A549 (cell line): Measurements from ENCODE around the gene FAM83G. TPM values are rescaled to one million over a fixed set of nuclear protein-coding genes. Genes with fewer than 3 reads are reported as not detected.
A peak's percentile ranks its signal among the peaks of the same experiment; 100 is the strongest.

Source experiments
- ATAC-seq, 2 experiments: fragments of 200-7000 bp in 1 of 2; fragments of >200 bp in 1 of 2; cut with Nextera tagmentation in 1 of 2; cut with Tn5 transposase in 1 of 2; 3 replicates each; pipeline versions ENCODE4 v1.8.0 to v1.9.1; 2018 to 2020; ENCODE audit warnings: mild to moderate bottlenecking in 1 of 2, moderate library complexity in 1 of 2
- CTCF ChIA-PET: fragments of 300-600 bp; sonication (Branson Sonifier 250); formaldehyde crosslinking; extraction: SDS; loops from one replicate; lab custom pipeline; 2021; ENCODE audit warnings: antibody characterized with exemption, inconsistent platforms; lab: Yijun Ruan, JAX
- POLR2A ChIA-PET: fragments of 350-600 bp; formaldehyde crosslinking; extraction: SDS; loops from one replicate; lab custom pipeline; 2021; ENCODE audit warnings: antibody characterized with exemption, inconsistent platforms; lab: Yijun Ruan, JAX
- DNase-seq, 2 experiments: peaks; one replicate each; pipeline versions ENCODE4 v3.0.0 to v3.0.0-alpha.2; 2011 to 2016; ENCODE audit warnings: low read depth in 1 of 2, low spot score in 1 of 2
- FAIRE-seq: peaks from 2 replicates; lab custom pipeline; 2011; peaks lifted over from hg19 to GRCh38; lab: Jason Lieb, UNC
- H3K27ac ChIP-seq, 2 experiments: fragments of >200 bp; sonication (Bioruptor Twin); formaldehyde crosslinking; 3 replicates each; pipeline ENCODE4 v1.5.1; 2016 to 2017
- H3K4me1 ChIP-seq: fragments of >200 bp; sonication (Bioruptor Twin); formaldehyde crosslinking; 3 replicates; pipeline ENCODE4 v1.6.1; 2016
- H3K4me2 ChIP-seq: fragments of >200 bp; sonication (Bioruptor Twin); formaldehyde crosslinking; 3 replicates; pipeline ENCODE4 v1.6.1; 2016
- H3K4me3 ChIP-seq: fragments of >200 bp; sonication (Bioruptor Twin); formaldehyde crosslinking; 3 replicates; pipeline ENCODE4 v1.5.1; 2016
- H3K9me3 ChIP-seq: fragments of >200 bp; sonication (Bioruptor Twin); formaldehyde crosslinking; 3 replicates; pipeline ENCODE4 v1.6.1; 2016
- CEBPB ChIP-seq, 2 experiments: fragments of >200 bp in 1 of 2; sonication (Bioruptor Twin) in 1 of 2; formaldehyde crosslinking in 1 of 2; IDR thresholded peaks; 2 replicates each; pipeline ENCODE4 v1.6.1; 2012 to 2016
- CHD4 ChIP-seq: fragments of 200-600 bp; sonication (generic); IDR thresholded peaks from 2 replicates; pipeline ENCODE4 v1.6.1; 2016; ENCODE audit warnings: antibody characterized with exemption, mild to moderate bottlenecking, borderline replicate concordance
- EHF ChIP-seq: fragments of 250-450 bp; sonication (Bioruptor Pico); IDR thresholded peaks from 2 replicates; pipeline ENCODE4 v1.5.0; 2020; ENCODE audit warnings: mild to moderate bottlenecking
- EHMT2 ChIP-seq: fragments of 200-600 bp; sonication (generic); IDR thresholded peaks from 2 replicates; pipeline ENCODE4 v1.6.1; 2016; ENCODE audit warnings: antibody characterized with exemption, low read depth, mild to moderate bottlenecking, moderate library complexity
- EP300 ChIP-seq, 2 experiments: fragments of >200 bp; sonication (Bioruptor Twin); formaldehyde crosslinking; IDR thresholded peaks; 2 replicates in 1 of 2; 3 replicates in 1 of 2; pipeline ENCODE4 v1.6.1; 2016 to 2017
- FOSB ChIP-seq: fragments of 250-450 bp; sonication (Bioruptor Pico); IDR thresholded peaks from 2 replicates; pipeline ENCODE4 v1.5.0; 2020; ENCODE audit warnings: mild to moderate bottlenecking, moderate library complexity
- FOSL2 ChIP-seq, 2 experiments: fragments of 450-650 bp in 1 of 2; fragments of >200 bp in 1 of 2; sonication (Bioruptor Twin) in 1 of 2; formaldehyde crosslinking; IDR thresholded peaks; 2 replicates each; pipeline versions ENCODE4 v1.5.0 to v1.6.1; 2016 to 2020; ENCODE audit warnings: mild to moderate bottlenecking in 1 of 2, moderate library complexity in 1 of 2
- FOXS1 ChIP-seq: fragments of 250-450 bp; sonication (Bioruptor Pico); IDR thresholded peaks from 2 replicates; pipeline ENCODE4 v1.5.0; 2020; ENCODE audit warnings: mild to moderate bottlenecking, moderate library complexity
- HDAC2 ChIP-seq: fragments of 200-600 bp; sonication (generic); IDR thresholded peaks from 2 replicates; pipeline ENCODE4 v1.6.1; 2016
- MAFK ChIP-seq: fragments of 450-650 bp; IDR thresholded peaks from 2 replicates; pipeline ENCODE4 v1.6.1; 2014; ENCODE audit not compliant: partially characterized antibody
- MYC ChIP-seq: IDR thresholded peaks from 2 replicates; pipeline ENCODE4 v1.6.1; 2012; ENCODE audit warnings: mild to moderate bottlenecking, inconsistent platforms, low read length, improper control_type of control experiment, borderline replicate concordance
- NR3C1 ChIP-seq: fragments of >200 bp; sonication (Bioruptor Twin); formaldehyde crosslinking; IDR thresholded peaks from 3 replicates; pipeline ENCODE4 v1.6.1; 2017
- RAD21 ChIP-seq, 2 experiments: fragments of >200 bp in 1 of 2; sonication (Bioruptor Twin) in 1 of 2; formaldehyde crosslinking in 1 of 2; IDR thresholded peaks in 1 of 2; conservative IDR thresholded peaks in 1 of 2; 2 replicates in 1 of 2; 3 replicates in 1 of 2; pipeline ENCODE4 v1.6.1; 2012 to 2018; ENCODE audit warnings: inconsistent platforms in 1 of 2
- SMC3 ChIP-seq: fragments of >200 bp; sonication (Bioruptor Twin); formaldehyde crosslinking; IDR thresholded peaks from 3 replicates; pipeline ENCODE4 v1.6.1; 2018; ENCODE audit warnings: inconsistent platforms
- ZC3H11A ChIP-seq: fragments of 450-650 bp; IDR thresholded peaks from 2 replicates; pipeline ENCODE4 v1.6.1; 2014; ENCODE audit warnings: antibody characterized with exemption, mild to moderate bottlenecking
- WGBS: methylation state at CpG from one replicate; pipeline ENCODE4 v1.1.6; 2017; ENCODE audit errors: missing lambda C conversion rate; 5-methylcytosine and 5-hydroxymethylcytosine counted together
- polyA plus RNA-seq, 4 experiments: library from polyadenylated mRNA; depleted of rRNA in 3 of 4; stranded (reverse); fragments of >200 nt; fragmentation: RNase III in 1 of 4; extraction: RNeasy Plus Mini Kit Qiagen cat#74134 plus additional on column Dnase treatment in 1 of 4; gene quantifications; 2 replicates in 3 of 4; 3 replicates in 1 of 4; pipeline ENCODE4 v1.2.3, GENCODE V29; 2011 to 2017
- TF ChIP-seq, protein P1 (sequence below): fragments of 450-650 bp; IDR thresholded peaks from 2 replicates; pipeline ENCODE4 v1.6.1; 2014; ENCODE audit warnings: antibody characterized with exemption
- TF ChIP-seq, protein P2 (sequence below): fragments of 250-450 bp; sonication (Bioruptor Pico); IDR thresholded peaks from 2 replicates; pipeline ENCODE4 v1.5.0; 2021; ENCODE audit warnings: mild to moderate bottlenecking, moderate library complexity, borderline replicate concordance
- TF ChIP-seq, protein P3 (sequence below): fragments of >200 bp; sonication (Bioruptor Twin); formaldehyde crosslinking; IDR thresholded peaks from 3 replicates; pipeline ENCODE4 v1.6.1; 2016
- TF ChIP-seq, protein P4 (sequence below): fragments of 250-450 bp; sonication (Bioruptor Pico); IDR thresholded peaks from 2 replicates; pipeline ENCODE4 v1.5.0; 2020; ENCODE audit warnings: low read depth, mild to moderate bottlenecking, moderate library complexity
- TF ChIP-seq, protein P5 (sequence below): IDR thresholded peaks from 2 replicates; pipeline ENCODE4 v1.6.1; 2012
- TF ChIP-seq, protein P6 (sequence below): fragments of >200 bp; sonication (Bioruptor Twin); formaldehyde crosslinking; IDR thresholded peaks from 3 replicates; pipeline ENCODE4 v1.5.1; 2016

Gene FAM83G
- polyA plus RNA-seq, 2 of the 4 experiments (the other 2 are of a cell fraction): 11.0 to 22.0 TPM

DNA sequence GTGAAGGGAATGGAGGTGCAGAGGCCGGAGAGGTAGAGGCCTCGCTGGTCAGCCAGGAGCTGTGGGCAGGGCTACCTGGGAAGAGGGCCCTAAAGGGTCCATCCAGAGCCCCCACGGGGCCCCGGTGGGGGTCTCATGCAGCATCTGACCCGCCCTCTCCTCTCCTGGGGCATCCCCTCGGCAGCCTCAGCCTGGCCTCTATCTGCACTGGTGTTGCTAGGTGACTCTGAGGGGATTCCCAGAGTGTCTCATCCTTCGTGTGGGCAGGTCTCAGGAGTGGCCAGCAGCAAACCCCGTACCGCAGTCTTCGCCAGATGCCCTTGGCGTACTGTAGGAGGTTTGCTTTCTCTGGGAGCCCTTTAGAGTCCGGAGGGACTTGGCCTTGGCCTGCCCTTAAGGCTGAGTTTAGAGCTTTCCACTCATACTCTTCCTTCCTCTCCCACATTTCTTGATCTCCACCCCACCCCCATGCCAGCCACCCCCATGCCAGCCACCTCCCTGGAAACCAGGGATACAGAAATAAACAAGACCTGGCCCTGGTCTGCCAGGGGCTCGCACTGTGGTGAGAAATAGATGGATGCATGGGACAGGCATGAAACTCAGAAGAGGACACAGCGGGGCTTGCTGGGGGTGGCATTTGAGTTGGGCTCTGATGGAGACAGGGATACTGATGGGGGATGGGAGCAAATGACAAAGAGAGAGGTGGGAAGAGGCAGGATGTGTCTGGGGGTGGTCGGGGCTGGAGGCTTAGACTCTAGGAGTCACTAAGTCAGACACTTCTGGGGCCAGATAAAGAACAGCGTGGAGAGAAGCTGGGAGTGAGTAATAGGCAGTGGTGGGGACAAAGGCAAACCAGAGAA is 42.7 kb downstream of the FAM83G start:
- H3K4me3 ChIP-seq: no peak overlapping the region
- peak overlapping the region; percentile 27 for H3K4me2 ChIP-seq
- POLR2A ChIA-PET: interaction anchor here (0.7 to 1.0 kb wide), 2 partner anchors 43 to 105 kb away, joined by 3 to 4 read pairs; partner anchors contain the start of gene FAM83G
- H3K9me3 ChIP-seq: no peaks in the 10 kb centered on the region
- peak; percentile 54 to 77 for ATAC-seq
- WGBS: 38% methylated on average over 14 of the region's 16 CpGs
- CTCF ChIA-PET: interaction anchor here (0.7 to 8.8 kb wide), 36 partner anchors 9 to 336 kb away, joined by 3 to 215 read pairs (median 9); partner anchors contain the start of genes FAM83G and SLC5A10
- FAIRE-seq: no peak
- peaks cover 37% of the 10 kb centered on the region for H3K4me1 ChIP-seq
- TF ChIP-seq RAD21 (conservative IDR thresholded peaks at IDR 0.05 in 1 of 2, IDR thresholded peaks at IDR 0.05 in 1 of 2) (no peak), FOSL2 (IDR thresholded peaks at IDR 0.05) (no peak), FOSL2 (CRISPR knock-in tag; IDR thresholded peaks at IDR 0.05) (peak; percentile 6; the same call in 1 of the 2 replicates)
- peak; percentile 64 to 66 for DNase-seq
- H3K27ac ChIP-seq: peak overlapping the region; percentile 65 to 86

- peak overlapping the region; percentile 65 to 86 for H3K27ac ChIP-seq
- FAIRE-seq (peak; percentile 32), ATAC-seq (peak; percentile 72 to 92)
- peaks cover 34% of the 10 kb centered on the region for H3K4me1 ChIP-seq
- H3K9me3 ChIP-seq: no peaks in the 10 kb centered on the region
- no peak overlapping the region for H3K4me3 ChIP-seq
- TF ChIP-seq CEBPB (IDR thresholded peaks at IDR 0.05): no peak
- TF ChIP-seq HDAC2: no peak
- peak; percentile 98 for TF ChIP-seq SMC3
- TF ChIP-seq, protein P1, sequence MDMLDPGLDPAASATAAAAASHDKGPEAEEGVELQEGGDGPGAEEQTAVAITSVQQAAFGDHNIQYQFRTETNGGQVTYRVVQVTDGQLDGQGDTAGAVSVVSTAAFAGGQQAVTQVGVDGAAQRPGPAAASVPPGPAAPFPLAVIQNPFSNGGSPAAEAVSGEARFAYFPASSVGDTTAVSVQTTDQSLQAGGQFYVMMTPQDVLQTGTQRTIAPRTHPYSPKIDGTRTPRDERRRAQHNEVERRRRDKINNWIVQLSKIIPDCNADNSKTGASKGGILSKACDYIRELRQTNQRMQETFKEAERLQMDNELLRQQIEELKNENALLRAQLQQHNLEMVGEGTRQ: peak; percentile 67
- TF ChIP-seq, protein P2, sequence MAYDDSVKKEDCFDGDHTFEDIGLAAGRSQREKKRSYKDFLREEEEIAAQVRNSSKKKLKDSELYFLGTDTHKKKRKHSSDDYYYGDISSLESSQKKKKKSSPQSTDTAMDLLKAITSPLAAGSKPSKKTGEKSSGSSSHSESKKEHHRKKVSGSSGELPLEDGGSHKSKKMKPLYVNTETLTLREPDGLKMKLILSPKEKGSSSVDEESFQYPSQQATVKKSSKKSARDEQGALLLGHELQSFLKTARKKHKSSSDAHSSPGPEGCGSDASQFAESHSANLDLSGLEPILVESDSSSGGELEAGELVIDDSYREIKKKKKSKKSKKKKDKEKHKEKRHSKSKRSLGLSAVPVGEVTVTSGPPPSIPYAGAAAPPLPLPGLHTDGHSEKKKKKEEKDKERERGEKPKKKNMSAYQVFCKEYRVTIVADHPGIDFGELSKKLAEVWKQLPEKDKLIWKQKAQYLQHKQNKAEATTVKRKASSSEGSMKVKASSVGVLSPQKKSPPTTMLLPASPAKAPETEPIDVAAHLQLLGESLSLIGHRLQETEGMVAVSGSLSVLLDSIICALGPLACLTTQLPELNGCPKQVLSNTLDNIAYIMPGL: no peak
- TF ChIP-seq, protein P3, sequence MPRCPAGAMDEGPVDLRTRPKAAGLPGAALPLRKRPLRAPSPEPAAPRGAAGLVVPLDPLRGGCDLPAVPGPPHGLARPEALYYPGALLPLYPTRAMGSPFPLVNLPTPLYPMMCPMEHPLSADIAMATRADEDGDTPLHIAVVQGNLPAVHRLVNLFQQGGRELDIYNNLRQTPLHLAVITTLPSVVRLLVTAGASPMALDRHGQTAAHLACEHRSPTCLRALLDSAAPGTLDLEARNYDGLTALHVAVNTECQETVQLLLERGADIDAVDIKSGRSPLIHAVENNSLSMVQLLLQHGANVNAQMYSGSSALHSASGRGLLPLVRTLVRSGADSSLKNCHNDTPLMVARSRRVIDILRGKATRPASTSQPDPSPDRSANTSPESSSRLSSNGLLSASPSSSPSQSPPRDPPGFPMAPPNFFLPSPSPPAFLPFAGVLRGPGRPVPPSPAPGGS: no peak
- no peak for TF ChIP-seq EP300 (IDR thresholded peaks at IDR 0.05)
- TF ChIP-seq, protein P4, sequence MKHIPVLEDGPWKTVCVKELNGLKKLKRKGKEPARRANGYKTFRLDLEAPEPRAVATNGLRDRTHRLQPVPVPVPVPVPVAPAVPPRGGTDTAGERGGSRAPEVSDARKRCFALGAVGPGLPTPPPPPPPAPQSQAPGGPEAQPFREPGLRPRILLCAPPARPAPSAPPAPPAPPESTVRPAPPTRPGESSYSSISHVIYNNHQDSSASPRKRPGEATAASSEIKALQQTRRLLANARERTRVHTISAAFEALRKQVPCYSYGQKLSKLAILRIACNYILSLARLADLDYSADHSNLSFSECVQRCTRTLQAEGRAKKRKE (CRISPR knock-in tag): peak; percentile 40; the same call in 1 of the 2 replicates
- TF ChIP-seq NR3C1: no peak
- no peak for TF ChIP-seq FOXS1 (CRISPR knock-in tag)
- TF ChIP-seq, protein P5, sequence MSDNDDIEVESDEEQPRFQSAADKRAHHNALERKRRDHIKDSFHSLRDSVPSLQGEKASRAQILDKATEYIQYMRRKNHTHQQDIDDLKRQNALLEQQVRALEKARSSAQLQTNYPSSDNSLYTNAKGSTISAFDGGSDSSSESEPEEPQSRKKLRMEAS: peak; percentile 89
- TF ChIP-seq MAFK: no peak
- peak; percentile 81; the same call in 1 of the 2 replicates for TF ChIP-seq MYC
- TF ChIP-seq FOSB: no peak
- TF ChIP-seq EHMT2: no peak
- peak; percentile 99 for TF ChIP-seq RAD21 (conservative IDR thresholded peaks at IDR 0.05 in 1 of 2, IDR thresholded peaks at IDR 0.05 in 1 of 2)
- TF ChIP-seq, protein P6, sequence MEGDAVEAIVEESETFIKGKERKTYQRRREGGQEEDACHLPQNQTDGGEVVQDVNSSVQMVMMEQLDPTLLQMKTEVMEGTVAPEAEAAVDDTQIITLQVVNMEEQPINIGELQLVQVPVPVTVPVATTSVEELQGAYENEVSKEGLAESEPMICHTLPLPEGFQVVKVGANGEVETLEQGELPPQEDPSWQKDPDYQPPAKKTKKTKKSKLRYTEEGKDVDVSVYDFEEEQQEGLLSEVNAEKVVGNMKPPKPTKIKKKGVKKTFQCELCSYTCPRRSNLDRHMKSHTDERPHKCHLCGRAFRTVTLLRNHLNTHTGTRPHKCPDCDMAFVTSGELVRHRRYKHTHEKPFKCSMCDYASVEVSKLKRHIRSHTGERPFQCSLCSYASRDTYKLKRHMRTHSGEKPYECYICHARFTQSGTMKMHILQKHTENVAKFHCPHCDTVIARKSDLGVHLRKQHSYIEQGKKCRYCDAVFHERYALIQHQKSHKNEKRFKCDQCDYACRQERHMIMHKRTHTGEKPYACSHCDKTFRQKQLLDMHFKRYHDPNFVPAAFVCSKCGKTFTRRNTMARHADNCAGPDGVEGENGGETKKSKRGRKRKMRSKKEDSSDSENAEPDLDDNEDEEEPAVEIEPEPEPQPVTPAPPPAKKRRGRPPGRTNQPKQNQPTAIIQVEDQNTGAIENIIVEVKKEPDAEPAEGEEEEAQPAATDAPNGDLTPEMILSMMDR: peak; percentile 98
- TF ChIP-seq CHD4: no peak
- TF ChIP-seq EHF (CRISPR knock-in tag): no peak
- TF ChIP-seq ZC3H11A: 0 out of 2 replicates have a peak, but pooled peaks have one; percentile 12
- TF ChIP-seq, all 56 proteins: peak for 8
- H3K4me2 ChIP-seq: peak overlapping the region; percentile 27; the same call in 2 of the 3 replicates
- WGBS: 30% methylated on average over 17 of the region's 17 CpGs
- DNase-seq: peak; percentile 77 to 90
- ChIA-PET POLR2A (interaction anchor here (0.6 to 1.0 kb wide), 3 partner anchors 44 to 104 kb away, joined by 3 to 4 read pairs (median 3); partner anchors contain the start of gene FAM83G), CTCF (interaction anchor here (0.6 to 8.8 kb wide), 44 partner anchors 8 to 335 kb away, joined by 3 to 215 read pairs (median 8); partner anchors contain the start of genes FAM83G and SLC5A10)
These were observed 43.6 kb downstream of the FAM83G start for GRCh38 chr17:18960803-18961511.
